Endothelial cell of umbilical vein (primary cell): ENCODE measurements around the gene AGBL4. TPM values are rescaled to one million over a fixed set of nuclear protein-coding genes. Genes with fewer than 3 reads are reported as not detected.
"Not testable (repeated sequence)": the region's sequence is repeated elsewhere in the genome, so short reads cannot be mapped to it uniquely, and the experiment has no call there.

Experiments
- BruUV-seq: library from RNA; stranded (reverse); fragments of 400-500 nt; replicated peaks from 2 replicates; lab custom pipeline; 2021; lab: Mats Ljungman, UMichigan
- CTCF ChIA-PET: fragments of 300-600, 350-600 bp; sonication (Branson Sonifier 250); formaldehyde crosslinking; loops from one replicate; lab custom pipeline; 2021; ENCODE audit warnings: antibody characterized with exemption, inconsistent platforms; lab: Charles Lee
- POLR2A ChIA-PET: fragments of 300-600, 350-600 bp; sonication (Branson Sonifier 250); formaldehyde crosslinking; loops from one replicate; lab custom pipeline; 2021; ENCODE audit warnings: antibody characterized with exemption, inconsistent platforms; lab: Charles Lee
- DNase-seq: peaks from one replicate; pipeline ENCODE4 v3.0.0-alpha.2; 2011; ENCODE audit warnings: low read depth, low spot score
- FAIRE-seq: peaks from 2 replicates; lab custom pipeline; 2011; peaks lifted over from hg19 to GRCh38; lab: Jason Lieb, UNC
- H2AFZ ChIP-seq: 2 replicates; pipeline ENCODE4 v1.6.0; 2012; ENCODE audit warnings: low read depth, low read length, control low read depth, inconsistent platforms
- H3K27ac ChIP-seq: 2 replicates; pipeline ENCODE4 v1.5.1; 2011; ENCODE audit warnings: low read depth, mild to moderate bottlenecking, control low read depth, low read length, moderate library complexity; ENCODE audit not compliant: insufficient read depth
- H3K27me3 ChIP-seq, 2 experiments: 2 replicates each; pipeline versions ENCODE4 v1.6.0 to v1.6.1; 2011; ENCODE audit warnings: low read length in 2 of 2, mixed read lengths in 1 of 2; ENCODE audit not compliant: control insufficient read depth in 2 of 2, insufficient read depth in 2 of 2
- H3K36me3 ChIP-seq, 2 experiments: 2 replicates in 1 of 2; 3 replicates in 1 of 2; pipeline ENCODE4 v1.5.1; 2011; ENCODE audit warnings: low read length in 2 of 2, mild to moderate bottlenecking in 1 of 2, moderate library complexity in 1 of 2; ENCODE audit not compliant: control insufficient read depth in 2 of 2, insufficient read depth in 2 of 2; ENCODE audit errors: extremely low read depth in 1 of 2
- H3K4me1 ChIP-seq: 3 replicates; pipeline ENCODE4 v1.5.1; 2011; ENCODE audit warnings: mild to moderate bottlenecking, low read length; ENCODE audit not compliant: control insufficient read depth, insufficient read depth; ENCODE audit errors: extremely low read depth
- H3K4me2 ChIP-seq: 2 replicates; pipeline ENCODE4 v1.6.1; 2011; ENCODE audit warnings: low read length, control low read depth, mixed read lengths; ENCODE audit not compliant: insufficient read depth
- H3K4me3 ChIP-seq, 3 experiments: fragments of 200-600 bp in 1 of 3; sonication (generic), shearing (Covaris generic) in 1 of 3; replicated peaks in 1 of 3; 2 replicates each; pipeline ENCODE4 v1.5.1; 2011 to 2016; ENCODE audit warnings: control low read depth in 3 of 3, low read length in 3 of 3, mild to moderate bottlenecking in 2 of 3, inconsistent platforms in 1 of 3, low read depth in 1 of 3, moderate library complexity in 1 of 3; ENCODE audit not compliant: insufficient read depth in 1 of 3
- H3K79me2 ChIP-seq: 2 replicates; pipeline ENCODE4 v1.6.0; 2012; ENCODE audit warnings: low read length, inconsistent platforms; ENCODE audit not compliant: control insufficient read depth, insufficient read depth
- H3K9ac ChIP-seq: replicated peaks from 2 replicates; pipeline ENCODE3; 2011; ENCODE audit warnings: low read length, control low read depth; ENCODE audit not compliant: insufficient read depth; ENCODE audit errors: extremely low read depth
- H3K9me1 ChIP-seq: replicated peaks from 3 replicates; pipeline ENCODE4 v1.6.0; 2011; ENCODE audit warnings: mild to moderate bottlenecking, low read length; ENCODE audit not compliant: control insufficient read depth, insufficient read depth; ENCODE audit errors: extremely low read depth
- H3K9me3 ChIP-seq: replicated peaks from 2 replicates; pipeline ENCODE4 v1.5.1; 2012; ENCODE audit warnings: low read length, inconsistent platforms; ENCODE audit not compliant: control insufficient read depth, insufficient read depth
- H4K20me1 ChIP-seq: replicated peaks from 2 replicates; pipeline ENCODE3; 2011; ENCODE audit warnings: mild to moderate bottlenecking, low read length; ENCODE audit not compliant: control insufficient read depth, insufficient read depth; ENCODE audit errors: extremely low read depth
- CTCF ChIP-seq, 2 donors: IDR thresholded peaks; 1 replicate in 1 of 2; 2 replicates in 1 of 2; pipeline ENCODE4 v1.5.1; 2011; ENCODE audit warnings: low read length in 2 of 2, mild to moderate bottlenecking in 2 of 2, moderate library complexity in 2 of 2, control low read depth in 1 of 2, inconsistent platforms in 1 of 2, low read depth in 1 of 2; ENCODE audit not compliant: insufficient read depth in 1 of 2; ENCODE audit errors: extremely low read depth in 1 of 2
- EZH2 ChIP-seq: IDR thresholded peaks from 2 replicates; pipeline ENCODE4 v1.6.1; 2012; ENCODE audit warnings: borderline replicate concordance, low read depth, mild to moderate bottlenecking, moderate library complexity, low read length, inconsistent platforms; ENCODE audit not compliant: severe bottlenecking
- FOS ChIP-seq: IDR thresholded peaks from 2 replicates; pipeline ENCODE4 v1.6.1; 2011; ENCODE audit warnings: mild to moderate bottlenecking, low read length, moderate library complexity, borderline replicate concordance; ENCODE audit not compliant: insufficient read depth
- GATA2 ChIP-seq: IDR thresholded peaks from 2 replicates; pipeline ENCODE4 v1.7.0; 2011; ENCODE audit warnings: low read depth, mild to moderate bottlenecking, moderate library complexity, mixed read lengths, low read length; ENCODE audit not compliant: insufficient read length, insufficient read depth
- JUN ChIP-seq: IDR thresholded peaks from 2 replicates; pipeline ENCODE4 v1.6.1; 2011; ENCODE audit warnings: borderline replicate concordance, low read depth; ENCODE audit not compliant: insufficient read length, insufficient read depth
- MAX ChIP-seq: IDR thresholded peaks from 2 replicates; pipeline ENCODE4 v1.6.1; 2011; ENCODE audit not compliant: insufficient read depth, insufficient read length
- MYC ChIP-seq: IDR thresholded peaks from one replicate; pipeline ENCODE4 v1.6.1; 2011; ENCODE audit warnings: mild to moderate bottlenecking, low read depth, low read length
- POLR2A ChIP-seq: IDR thresholded peaks from 2 replicates; pipeline ENCODE4 v1.6.1; 2012; ENCODE audit warnings: low read depth, mild to moderate bottlenecking, control low read depth, low read length
- POLR2AphosphoS5 ChIP-seq: IDR thresholded peaks from 2 replicates; pipeline ENCODE4 v1.6.1; 2012; ENCODE audit warnings: low read depth, mild to moderate bottlenecking, control low read depth, low read length, moderate library complexity; ENCODE audit not compliant: insufficient read depth
- dilution Hi-C: fragments of 300-500 bp; cut with MboI; formaldehyde crosslinking; loops from one replicate; pipeline ENCODE4 v1.15.0; 2019; ENCODE audit warnings: low sequenced_read_pairs; ENCODE audit not compliant: extremely low pct_ligation_motif_present
- intact Hi-C: fragments of 100-400 bp; cut with micrococcal nuclease; formaldehyde crosslinking; loops from one replicate; pipeline ENCODE4 v1.10.0; 2022
- polyA plus RNA-seq, 4 experiments: library from polyadenylated mRNA; depleted of rRNA in 3 of 4; stranded (reverse) in 3 of 4; unstranded in 1 of 4; fragments of >200 nt; gene quantifications; 2 replicates each; pipeline versions ENCODE4 v1.2.1 to v1.2.3, GENCODE V29; 2011 to 2012; ENCODE audit warnings: missing spikeins in 1 of 4
- total RNA-seq: library from RNA; stranded (reverse); gene quantifications from 2 replicates; pipeline ENCODE4 v1.2.3, GENCODE V29; 2021

AGBL4 gene
- total and polyA plus RNA-seq, 2 donors (not counting 3 experiments of a cell fraction or from before 2014, with no cell fraction given) = not detected

DNA sequence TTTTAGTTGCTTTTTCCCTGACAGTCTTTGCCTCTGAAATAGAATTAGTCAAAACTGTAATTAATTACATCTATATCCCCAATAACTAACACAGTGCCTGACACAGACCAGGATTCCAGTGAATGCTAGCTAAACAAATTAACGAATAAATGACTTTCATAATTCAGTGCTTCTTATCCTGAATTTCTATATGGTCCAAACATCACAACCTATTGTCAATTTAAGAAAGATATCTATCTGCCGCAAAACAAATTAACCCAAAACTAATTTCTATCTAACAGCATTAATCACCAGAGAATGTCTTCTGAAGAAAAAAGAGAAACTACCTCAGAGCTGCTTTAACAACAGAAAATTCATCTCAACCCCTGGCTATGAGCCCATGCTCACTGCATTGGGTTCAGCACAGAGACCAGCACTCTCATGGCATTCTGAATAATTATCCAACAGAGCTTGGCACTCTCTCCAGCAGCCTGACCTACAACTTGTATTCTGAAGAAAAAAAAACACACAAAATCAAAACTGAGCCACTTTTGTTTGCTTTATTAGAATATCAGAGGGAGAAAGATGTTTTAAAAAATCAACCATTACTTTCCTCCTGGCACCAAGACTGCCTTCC, 699.7 kb downstream of the AGBL4 start:
- FAIRE-seq = no peak
- Histone ChIP-seq H3K4me1 (no peaks in the 10 kb centered on the region), H2AFZ (no peak overlapping the region), H3K27ac (no peak overlapping the region), H3K9ac (no peak overlapping the region), H3K9me1 (no peaks in the 10 kb centered on the region), H4K20me1 (no peaks in the 10 kb centered on the region), H3K4me2 (no peak overlapping the region), H3K9me3 (no peaks in the 10 kb centered on the region), H3K4me3 (no peak overlapping the region), H3K79me2 (no peaks in the 10 kb centered on the region), H3K36me3 (no peaks in the 10 kb centered on the region), H3K27me3 (no peaks in the 10 kb centered on the region)
- ChIA-PET POLR2A (no interaction called here), CTCF (no interaction called here)
- DNase-seq = no peak
- no TSS peak for BruUV-seq
- intact Hi-C loops (no loop called here), dilution Hi-C loops (no loop called here)
- no peak for TF ChIP-seq FOS
- TF ChIP-seq CTCF (IDR thresholded peaks at IDR 0.05; ENCODE audit: extremely low read depth in 1 of 2, insufficient read depth in 1 of 2, low read depth in 1 of 2, low read length in 2 of 2) = no peak
- no peak for TF ChIP-seq EZH2
- no peak for TF ChIP-seq GATA2
- TF ChIP-seq JUN = no peak
- no peak for TF ChIP-seq POLR2A
- TF ChIP-seq POLR2AphosphoS5 = no peak
- TF ChIP-seq MYC = no peak
- TF ChIP-seq MAX = no peak

DNA sequence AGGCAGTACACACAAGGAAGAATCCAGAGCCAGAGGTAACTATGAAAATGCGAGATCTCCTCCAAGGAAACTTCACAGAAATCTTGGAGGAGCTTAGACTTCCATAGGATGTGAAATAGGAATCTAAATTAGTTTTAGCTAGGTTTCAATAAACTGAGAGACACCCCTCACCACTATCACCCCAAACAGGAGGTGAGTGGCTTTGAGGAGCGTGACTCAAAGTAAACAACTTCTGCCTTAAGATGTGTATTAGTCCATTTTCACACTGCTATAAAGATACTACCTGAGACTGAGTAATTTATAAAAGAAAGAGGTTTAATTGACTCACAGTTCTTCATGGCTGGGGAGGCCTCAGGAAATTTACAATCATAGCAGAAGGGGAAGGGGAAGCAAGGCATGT, 703.3 kb downstream of the AGBL4 start:
- DNase-seq, BruUV-seq, H2AFZ ChIP-seq, CTCF ChIA-PET, H3K9me1 ChIP-seq, H3K9me3 ChIP-seq, H3K9ac ChIP-seq, FAIRE-seq, H3K4me1 ChIP-seq, H3K27ac ChIP-seq, POLR2A ChIA-PET, H3K4me3 ChIP-seq, H3K27me3 ChIP-seq, H3K36me3 ChIP-seq, H4K20me1 ChIP-seq, dilution Hi-C loops, H3K79me2 ChIP-seq, intact Hi-C loops, H3K4me2 ChIP-seq: not testable (repeated sequence)
